Peyer's patch (tissue), 4 donors: Measurements from ENCODE around the gene DCP1B.

Experiments
- POLR2A ChIP-seq, 2 donors: fragments of 450-650 bp; IDR thresholded peaks; one replicate each; pipeline ENCODE4 v1.5.1; 2017; ENCODE audit warnings: antibody characterized with exemption in 2 of 2, mild to moderate bottlenecking in 2 of 2, moderate library complexity in 2 of 2
- TF ChIP-seq, protein P1 (sequence below), 6 experiments: fragments of 450-650 bp in 4 of 6; fragments of 200-600 bp in 2 of 6; sonication (generic) in 1 of 6; IDR thresholded peaks; one replicate each; pipeline ENCODE4 v1.5.1; 2017 to 2019; ENCODE audit warnings: antibody characterized with exemption in 6 of 6, mild to moderate bottlenecking in 3 of 6, moderate library complexity in 1 of 6

DNA sequence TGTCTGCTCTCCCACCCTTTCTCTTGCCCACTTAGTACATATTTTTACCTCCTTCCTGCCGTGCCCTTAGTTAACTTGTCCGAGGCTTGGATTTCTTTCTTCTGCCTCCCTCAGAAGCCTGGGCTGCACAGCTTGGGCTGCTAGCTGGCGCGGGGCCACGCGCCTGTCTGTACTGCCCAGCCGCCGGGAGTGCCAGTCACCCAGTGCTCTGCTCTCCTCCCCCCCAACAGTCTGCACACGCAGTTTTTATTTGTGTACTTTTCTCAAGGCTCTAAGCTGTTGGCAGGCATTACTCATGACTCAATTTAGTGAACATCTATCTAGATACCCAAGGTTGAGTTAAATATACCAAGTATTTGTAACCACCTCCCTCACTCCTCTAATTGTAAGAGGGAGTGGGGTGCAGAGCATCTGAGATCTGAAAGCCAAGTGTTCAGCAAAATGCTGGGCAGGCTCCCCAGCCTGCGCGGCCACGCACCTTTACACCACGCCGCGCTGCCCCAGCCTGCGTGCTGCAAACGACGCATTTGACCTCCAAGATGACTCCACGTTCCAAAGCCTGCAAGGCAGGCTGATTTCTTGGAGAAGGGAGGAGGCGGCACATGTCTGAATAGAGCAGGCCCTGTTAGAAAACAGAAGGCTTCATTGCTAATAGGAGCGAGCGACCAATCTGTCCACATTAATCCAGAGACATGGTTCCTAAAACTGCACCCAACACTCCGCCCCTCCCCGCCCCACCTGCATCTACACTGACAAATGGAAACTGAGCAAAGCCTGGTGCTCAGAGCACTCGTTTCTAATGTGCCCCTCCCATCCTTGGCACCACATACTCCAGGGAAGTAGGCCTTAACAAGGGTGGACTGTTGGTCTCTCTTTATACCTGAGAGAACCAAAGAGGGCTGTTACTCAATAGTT lies 67.6 kb downstream of the DCP1B start:
- TF ChIP-seq POLR2A (IDR thresholded peaks at IDR 0.05), result no peak
- TF ChIP-seq, protein P1, sequence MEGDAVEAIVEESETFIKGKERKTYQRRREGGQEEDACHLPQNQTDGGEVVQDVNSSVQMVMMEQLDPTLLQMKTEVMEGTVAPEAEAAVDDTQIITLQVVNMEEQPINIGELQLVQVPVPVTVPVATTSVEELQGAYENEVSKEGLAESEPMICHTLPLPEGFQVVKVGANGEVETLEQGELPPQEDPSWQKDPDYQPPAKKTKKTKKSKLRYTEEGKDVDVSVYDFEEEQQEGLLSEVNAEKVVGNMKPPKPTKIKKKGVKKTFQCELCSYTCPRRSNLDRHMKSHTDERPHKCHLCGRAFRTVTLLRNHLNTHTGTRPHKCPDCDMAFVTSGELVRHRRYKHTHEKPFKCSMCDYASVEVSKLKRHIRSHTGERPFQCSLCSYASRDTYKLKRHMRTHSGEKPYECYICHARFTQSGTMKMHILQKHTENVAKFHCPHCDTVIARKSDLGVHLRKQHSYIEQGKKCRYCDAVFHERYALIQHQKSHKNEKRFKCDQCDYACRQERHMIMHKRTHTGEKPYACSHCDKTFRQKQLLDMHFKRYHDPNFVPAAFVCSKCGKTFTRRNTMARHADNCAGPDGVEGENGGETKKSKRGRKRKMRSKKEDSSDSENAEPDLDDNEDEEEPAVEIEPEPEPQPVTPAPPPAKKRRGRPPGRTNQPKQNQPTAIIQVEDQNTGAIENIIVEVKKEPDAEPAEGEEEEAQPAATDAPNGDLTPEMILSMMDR (IDR thresholded peaks at IDR 0.05), result no peak
